ENCODE measurements around the gene FSTL1. TPM values are rescaled to one million over a fixed set of nuclear protein-coding genes. Genes with fewer than 3 reads are reported as not detected.

The FSTL1 gene
- total and polyA plus RNA-seq, 2 of the 8 experiments (the other 6 are each of a cell fraction or from before 2014, with no cell fraction given): 158 to 516 TPM

DNA sequence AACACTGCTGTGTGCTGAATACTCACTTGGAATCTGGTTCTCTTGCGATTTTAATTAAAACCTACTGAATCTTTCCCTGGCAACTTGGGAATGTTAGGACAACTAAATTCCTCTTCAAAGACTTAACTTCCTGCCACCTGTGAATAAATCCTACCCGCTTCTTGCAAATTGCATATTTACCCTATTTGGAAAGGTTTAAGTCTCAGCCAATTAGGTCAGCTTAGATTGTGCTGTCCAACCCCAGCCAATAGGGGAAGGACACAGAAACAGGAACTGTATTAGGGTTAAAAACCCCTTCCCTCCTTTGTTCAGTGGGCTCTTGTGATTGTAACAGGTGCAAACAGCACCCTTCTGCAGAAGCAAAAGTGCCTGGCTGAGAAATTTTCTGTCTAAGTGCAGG, 38.6 kb upstream of the FSTL1 start:
- Histone ChIP-seq H3K18ac (ENCODE audit: extremely low read depth, low read length) (no peak overlapping the region), H3K4me2 (ENCODE audit: insufficient read depth in 1 of 2, low read depth in 2 of 2, low read length in 2 of 2) (no peak overlapping the region), H3K27me3 (replicated peaks in 1 of 4; ENCODE audit: control insufficient read depth in 3 of 4, extremely low read depth in 1 of 4, insufficient read depth in 3 of 4, low read length in 3 of 4) (no peaks in the 10 kb centered on the region), H3K4me1 (replicated peaks in 1 of 4; ENCODE audit: control insufficient read depth in 3 of 4, insufficient read depth in 4 of 4, low read length in 3 of 4) (peaks cover 0 to 8% (median 5%) of the 10 kb centered on the region in 4 experiments; a peak in 2 of 7 replicates), H2AK5ac (ENCODE audit: low read depth, low read length) (no peak overlapping the region), H3K23me2 (ENCODE audit: low read depth, low read length) (no peaks in the 10 kb centered on the region), H3K56ac (replicated peaks; ENCODE audit: insufficient read length, low read depth, low read length) (no peak overlapping the region), H3K27ac (ENCODE audit: low read depth, low read length) (no peak overlapping the region), H3K79me2 (ENCODE audit: control insufficient read depth in 1 of 2, insufficient read depth in 2 of 2, low read length in 2 of 2) (no peaks in the 10 kb centered on the region), H3K79me1 (ENCODE audit: low read depth, low read length) (no peaks in the 10 kb centered on the region), H3K9ac (replicated peaks in 1 of 4; ENCODE audit: extremely low read depth in 1 of 4, low read depth in 3 of 4, low read length in 3 of 4) (no peak overlapping the region), H2BK15ac (ENCODE audit: low read length) (no peak overlapping the region), H2BK120ac (replicated peaks; ENCODE audit: low read depth, low read length) (no peak overlapping the region), H2AFZ (ENCODE audit: low read length) (0 out of 2 replicates have a peak overlapping the region, but pooled peaks have one; percentile 1), H3K14ac (ENCODE audit: insufficient read length) (no peak overlapping the region), H4K91ac (replicated peaks; ENCODE audit: insufficient read length, low read length) (no peak overlapping the region), H3K36me3 (ENCODE audit: control insufficient read depth in 2 of 4, insufficient read depth in 4 of 4, low read length in 3 of 4) (no peaks in the 10 kb centered on the region; a peak in 1 of 8 replicates), H2BK12ac (ENCODE audit: low read depth, low read length) (no peak overlapping the region), H3K4me3 (ENCODE audit: extremely low read depth in 1 of 4, insufficient read depth in 2 of 4, low read depth in 3 of 4, low read length in 4 of 4) (no peak overlapping the region; a peak in 1 of 8 replicates), H4K8ac (ENCODE audit: extremely low read depth, insufficient read depth, low read length) (no peak overlapping the region), H2BK20ac (ENCODE audit: low read length) (no peak overlapping the region), H2BK5ac (ENCODE audit: low read depth, low read length) (no peak overlapping the region), H3K9me3 (ENCODE audit: insufficient read depth in 2 of 2, low read depth in 1 of 2, low read length in 1 of 2) (no peaks in the 10 kb centered on the region), H3K23ac (ENCODE audit: insufficient read length) (no peak overlapping the region), H3K4ac (replicated peaks; ENCODE audit: insufficient read length, low read depth, low read length) (no peak overlapping the region), H4K20me1 (replicated peaks in 1 of 2; ENCODE audit: control insufficient read depth in 1 of 2, insufficient read depth in 2 of 2, low read length in 2 of 2) (no peaks in the 10 kb centered on the region), H4K5ac (ENCODE audit: insufficient read length, low read depth, low read length) (no peak overlapping the region)
- no peak for DNase-seq (ENCODE audit: low read depth in 1 of 2, low spot score in 2 of 2)
- TF ChIP-seq SRF (IDR thresholded peaks at IDR 0.05; ENCODE audit: low read depth, low read length): peak; percentile 72; the same call in 1 of the 2 replicates
- no peak for TF ChIP-seq ASH2L (IDR thresholded peaks at IDR 0.05; ENCODE audit: low read length)
- TF ChIP-seq GTF2F1 (IDR thresholded peaks at IDR 0.05; ENCODE audit: borderline replicate concordance, low read depth, low read length): no peak
- TF ChIP-seq RBBP5 (IDR thresholded peaks at IDR 0.05; ENCODE audit: borderline replicate concordance, low read depth, low read length): no peak
- 0 out of 2 replicates have a peak, but pooled peaks have one; percentile 29 for TF ChIP-seq TBP (IDR thresholded peaks at IDR 0.05; ENCODE audit: low read depth, low read length)
- TF ChIP-seq, protein P1, sequence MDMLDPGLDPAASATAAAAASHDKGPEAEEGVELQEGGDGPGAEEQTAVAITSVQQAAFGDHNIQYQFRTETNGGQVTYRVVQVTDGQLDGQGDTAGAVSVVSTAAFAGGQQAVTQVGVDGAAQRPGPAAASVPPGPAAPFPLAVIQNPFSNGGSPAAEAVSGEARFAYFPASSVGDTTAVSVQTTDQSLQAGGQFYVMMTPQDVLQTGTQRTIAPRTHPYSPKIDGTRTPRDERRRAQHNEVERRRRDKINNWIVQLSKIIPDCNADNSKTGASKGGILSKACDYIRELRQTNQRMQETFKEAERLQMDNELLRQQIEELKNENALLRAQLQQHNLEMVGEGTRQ (IDR thresholded peaks at IDR 0.05; ENCODE audit: low read length): no peak
- 80% methylated on average over 2 of the region's 2 CpGs; no CpG with 5 or more reads in 1 of the 2 experiments for WGBS, 2 experiments (ENCODE audit: extremely low coverage in 1 of 2, insufficient coverage in 1 of 2, insufficient read length in 1 of 2, insufficient replicate concordance in 2 of 2, low coverage in 1 of 2, low lambda C conversion rate in 2 of 2, missing lambda C conversion rate in 1 of 2)
- POLR2A ChIA-PET (ENCODE audit: partially characterized antibody): interaction anchor here (0.6 to 2.3 kb wide), 4 partner anchors 15 to 46 kb away, joined by 3 to 16 read pairs (median 6); partner anchors contain the start of gene FSTL1
- FAIRE-seq: peak; percentile 36
- CTCF ChIA-PET (ENCODE audit: partially characterized antibody): no interaction called here
